Measurements from ENCODE around the gene GATAD2A. TPM values are rescaled to one million over a fixed set of nuclear protein-coding genes. Genes with fewer than 3 reads are reported as not detected.

The GATAD2A gene
- polyA plus RNA-seq, 1 experiment = 24.2 TPM

DNA sequence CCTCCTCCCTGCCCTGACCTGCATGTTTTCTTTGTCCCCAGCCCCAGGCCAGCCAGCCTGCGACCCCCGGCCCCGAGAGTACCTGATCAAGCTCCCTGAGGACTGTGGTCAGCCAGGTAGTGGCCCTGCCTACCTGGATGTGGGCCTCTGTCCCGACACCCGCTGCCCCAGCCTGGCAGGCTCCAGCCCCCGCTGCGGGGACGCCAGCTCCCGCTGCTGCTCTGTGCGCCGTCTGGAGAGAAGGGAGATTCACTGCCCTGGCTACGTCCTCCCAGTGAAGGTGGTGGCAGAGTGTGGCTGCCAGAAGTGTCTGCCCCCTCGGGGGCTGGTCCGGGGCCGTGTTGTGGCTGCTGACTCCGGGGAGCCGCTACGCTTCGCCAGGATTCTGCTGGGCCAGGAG is 138.2 kb downstream of the GATAD2A start:
- POLR2A ChIA-PET = no interaction called here
- CTCF ChIA-PET = interaction anchor here (2.1 kb wide), 1 partner anchor 10 kb away, joined by 16 read pairs; no protein-coding TSS in a partner anchor
- no peak for DNase-seq (ENCODE audit: low read depth)
- Histone ChIP-seq H3K27me3 (ENCODE audit: control insufficient read depth, insufficient read depth, low read length) (peaks cover 3% of the 10 kb centered on the region; the same call in 1 of the 2 replicates), H3K4me3 (ENCODE audit: low read depth, low read length) (no peak overlapping the region), H3K36me3 (ENCODE audit: control insufficient read depth, insufficient read depth, low read length) (no peaks in the 10 kb centered on the region)
- TF ChIP-seq, protein P1, sequence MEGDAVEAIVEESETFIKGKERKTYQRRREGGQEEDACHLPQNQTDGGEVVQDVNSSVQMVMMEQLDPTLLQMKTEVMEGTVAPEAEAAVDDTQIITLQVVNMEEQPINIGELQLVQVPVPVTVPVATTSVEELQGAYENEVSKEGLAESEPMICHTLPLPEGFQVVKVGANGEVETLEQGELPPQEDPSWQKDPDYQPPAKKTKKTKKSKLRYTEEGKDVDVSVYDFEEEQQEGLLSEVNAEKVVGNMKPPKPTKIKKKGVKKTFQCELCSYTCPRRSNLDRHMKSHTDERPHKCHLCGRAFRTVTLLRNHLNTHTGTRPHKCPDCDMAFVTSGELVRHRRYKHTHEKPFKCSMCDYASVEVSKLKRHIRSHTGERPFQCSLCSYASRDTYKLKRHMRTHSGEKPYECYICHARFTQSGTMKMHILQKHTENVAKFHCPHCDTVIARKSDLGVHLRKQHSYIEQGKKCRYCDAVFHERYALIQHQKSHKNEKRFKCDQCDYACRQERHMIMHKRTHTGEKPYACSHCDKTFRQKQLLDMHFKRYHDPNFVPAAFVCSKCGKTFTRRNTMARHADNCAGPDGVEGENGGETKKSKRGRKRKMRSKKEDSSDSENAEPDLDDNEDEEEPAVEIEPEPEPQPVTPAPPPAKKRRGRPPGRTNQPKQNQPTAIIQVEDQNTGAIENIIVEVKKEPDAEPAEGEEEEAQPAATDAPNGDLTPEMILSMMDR (IDR thresholded peaks at IDR 0.05; ENCODE audit: insufficient read depth, low read depth, low read length) = no peak

DNA sequence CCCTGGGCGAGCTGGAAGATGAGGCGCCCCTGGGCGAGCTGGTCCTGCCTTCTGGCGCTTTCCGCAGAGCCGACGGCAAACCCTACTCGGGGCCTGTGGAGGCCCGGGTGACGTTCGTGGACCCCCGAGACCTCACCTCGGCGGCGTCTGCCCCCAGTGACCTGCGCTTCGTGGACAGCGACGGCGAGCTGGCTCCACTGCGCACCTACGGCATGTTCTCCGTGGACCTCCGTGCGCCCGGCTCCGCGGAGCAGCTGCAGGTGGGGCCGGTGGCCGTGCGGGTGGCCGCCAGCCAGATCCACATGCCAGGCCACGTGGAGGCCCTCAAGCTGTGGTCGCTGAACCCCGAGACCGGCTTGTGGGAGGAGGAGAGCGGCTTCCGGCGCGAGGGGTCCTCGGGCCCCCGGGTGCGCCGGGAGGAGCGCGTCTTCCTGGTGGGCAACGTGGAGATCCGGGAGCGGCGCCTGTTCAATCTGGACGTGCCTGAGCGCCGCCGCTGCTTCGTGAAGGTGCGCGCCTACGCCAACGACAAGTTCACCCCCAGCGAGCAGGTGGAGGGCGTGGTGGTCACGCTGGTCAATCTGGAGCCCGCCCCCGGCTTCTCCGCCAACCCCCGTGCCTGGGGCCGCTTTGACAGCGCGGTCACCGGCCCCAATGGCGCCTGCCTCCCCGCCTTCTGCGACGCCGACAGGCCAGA is 138.9 kb downstream of the GATAD2A start:
- ChIA-PET CTCF (interaction anchor here (2.1 kb wide), 1 partner anchor 9 kb away, joined by 16 read pairs; no protein-coding TSS in a partner anchor), POLR2A (no interaction called here)
- H3K27me3 ChIP-seq (ENCODE audit: control insufficient read depth, insufficient read depth, low read length) = no peaks in the 10 kb centered on the region; the same call in 1 of the 2 replicates
- H3K4me3 ChIP-seq (ENCODE audit: low read depth, low read length) = no peak overlapping the region
- TF ChIP-seq, protein P1 (IDR thresholded peaks at IDR 0.05; ENCODE audit: insufficient read depth, low read depth, low read length) = no peak
- no peak for DNase-seq (ENCODE audit: low read depth)
- no peaks in the 10 kb centered on the region for H3K36me3 ChIP-seq (ENCODE audit: control insufficient read depth, insufficient read depth, low read length)

DNA sequence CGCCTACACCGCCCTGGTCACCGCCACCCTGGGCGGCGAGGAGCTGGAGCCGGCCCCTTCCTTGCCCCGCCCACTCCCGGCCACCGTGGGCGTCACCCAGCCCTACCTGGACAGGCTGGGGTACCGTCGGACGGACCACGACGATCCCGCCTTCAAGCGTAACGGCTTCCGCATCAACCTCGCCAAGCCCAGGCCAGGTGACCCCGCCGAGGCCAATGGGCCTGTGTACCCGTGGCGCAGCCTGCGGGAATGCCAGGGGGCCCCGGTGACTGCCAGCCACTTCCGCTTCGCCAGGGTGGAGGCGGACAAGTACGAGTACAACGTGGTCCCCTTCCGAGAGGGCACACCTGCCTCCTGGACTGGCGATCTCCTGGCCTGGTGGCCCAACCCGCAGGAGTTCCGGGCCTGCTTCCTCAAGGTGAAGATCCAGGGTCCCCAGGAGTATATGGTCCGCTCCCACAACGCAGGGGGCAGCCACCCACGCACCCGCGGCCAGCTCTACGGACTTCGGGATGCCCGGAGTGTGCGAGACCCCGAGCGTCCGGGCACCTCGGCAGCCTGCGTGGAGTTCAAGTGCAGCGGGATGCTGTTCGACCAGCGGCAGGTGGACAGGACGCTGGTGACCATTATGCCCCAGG is 139.6 kb downstream of the GATAD2A start:
- TF ChIP-seq, protein P1 (IDR thresholded peaks at IDR 0.05; ENCODE audit: insufficient read depth, low read depth, low read length) = no peak
- POLR2A ChIA-PET = no interaction called here
- CTCF ChIA-PET = no interaction called here

DNA sequence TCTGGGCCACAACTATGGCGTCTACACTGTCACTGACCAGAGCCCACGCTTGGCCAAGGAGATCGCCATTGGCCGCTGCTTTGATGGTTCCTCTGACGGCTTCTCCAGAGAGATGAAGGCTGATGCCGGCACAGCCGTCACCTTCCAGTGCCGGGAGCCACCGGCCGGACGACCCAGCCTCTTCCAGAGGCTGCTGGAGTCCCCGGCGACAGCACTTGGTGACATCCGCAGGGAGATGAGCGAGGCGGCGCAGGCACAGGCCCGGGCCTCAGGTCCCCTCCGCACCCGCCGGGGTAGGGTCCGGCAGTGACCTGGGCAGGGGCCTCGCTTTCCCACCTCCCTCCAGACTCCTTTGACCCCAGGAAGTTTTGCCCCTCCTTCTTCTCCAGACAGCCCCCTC is 140.2 kb downstream of the GATAD2A start:
- TF ChIP-seq, protein P1 (IDR thresholded peaks at IDR 0.05; ENCODE audit: insufficient read depth, low read depth, low read length) = no peak
- ChIA-PET POLR2A (no interaction called here), CTCF (no interaction called here)
- Histone ChIP-seq H3K36me3 (ENCODE audit: control insufficient read depth, insufficient read depth, low read length) (no peaks in the 10 kb centered on the region), H3K27me3 (ENCODE audit: control insufficient read depth, insufficient read depth, low read length) (no peaks in the 10 kb centered on the region; the same call in 1 of the 2 replicates), H3K4me3 (ENCODE audit: low read depth, low read length) (no peak overlapping the region)
- DNase-seq (ENCODE audit: low read depth) = no peak

More for the DNA sequence above, 139.6 kb downstream of the GATAD2A start:
- Histone ChIP-seq H3K4me3 (ENCODE audit: low read depth, low read length) (no peak overlapping the region), H3K36me3 (ENCODE audit: control insufficient read depth, insufficient read depth, low read length) (no peaks in the 10 kb centered on the region), H3K27me3 (ENCODE audit: control insufficient read depth, insufficient read depth, low read length) (no peaks in the 10 kb centered on the region; the same call in 1 of the 2 replicates)
- DNase-seq (ENCODE audit: low read depth) = no peak

DNA sequence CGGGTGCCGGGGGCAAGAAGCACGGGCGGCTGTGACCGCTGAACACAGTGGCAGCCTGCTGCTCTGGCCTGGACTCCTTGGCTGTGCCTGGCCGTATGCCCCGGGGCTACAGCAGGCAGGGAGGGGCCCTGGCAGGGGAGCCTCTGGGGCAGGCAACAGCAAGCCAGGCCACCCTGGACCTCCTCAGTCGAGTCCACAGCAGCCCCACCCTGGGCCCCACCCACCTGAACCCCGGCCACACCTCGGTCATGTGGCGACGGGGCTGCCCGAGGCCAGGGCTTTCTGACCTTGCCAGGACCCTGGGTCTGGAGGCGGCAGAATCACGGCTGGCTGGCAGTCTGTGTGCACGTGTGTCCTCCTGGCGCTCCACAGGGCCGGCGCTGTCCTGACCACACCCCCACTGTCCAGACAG is 141.3 kb downstream of the GATAD2A start:
- no peaks in the 10 kb centered on the region; the same call in 1 of the 2 replicates for H3K27me3 ChIP-seq (ENCODE audit: control insufficient read depth, insufficient read depth, low read length)
- TF ChIP-seq, protein P1 (IDR thresholded peaks at IDR 0.05; ENCODE audit: insufficient read depth, low read depth, low read length) = no peak
- DNase-seq (ENCODE audit: low read depth) = no peak
- ChIA-PET POLR2A (no interaction called here), CTCF (no interaction called here)
- no peaks in the 10 kb centered on the region for H3K36me3 ChIP-seq (ENCODE audit: control insufficient read depth, insufficient read depth, low read length)
- no peak overlapping the region for H3K4me3 ChIP-seq (ENCODE audit: low read depth, low read length)
